Measurements from ENCODE around the gene NKX2-2.

Gene NKX2-2

GRCh38 chr20:21521596-21522480 lies 8.0 kb upstream of the NKX2-2 start:
- DNase-seq (ENCODE audit: low read depth) = no peak

- no peak for DNase-seq (ENCODE audit: low read depth)
These were observed 7.1 kb upstream of the NKX2-2 start for GRCh38 chr20:21520702-21521595.

DNA sequence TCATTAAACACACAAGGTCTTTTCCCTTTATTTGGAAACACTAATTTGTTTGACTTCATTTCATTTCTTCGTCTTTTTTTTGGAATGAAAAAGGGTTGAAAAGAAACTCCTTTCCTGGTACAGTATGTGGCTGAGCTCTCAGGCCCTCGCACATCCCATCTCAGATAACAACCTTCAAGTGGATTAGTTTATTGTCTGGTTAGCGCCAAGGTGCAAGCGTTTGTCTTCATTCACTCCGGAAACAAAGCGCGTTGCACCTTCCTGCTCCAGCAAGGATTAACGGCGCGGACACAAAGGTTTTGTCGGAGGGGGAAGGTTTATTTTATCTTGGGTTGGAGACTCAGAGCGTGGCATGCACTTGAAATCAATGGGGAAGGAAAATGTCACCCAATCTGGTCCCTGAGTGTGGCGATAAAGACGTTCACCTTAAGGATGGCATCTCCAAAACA lies 5.3 kb upstream of the NKX2-2 start:
- no peak for DNase-seq (ENCODE audit: low read depth)

DNA sequence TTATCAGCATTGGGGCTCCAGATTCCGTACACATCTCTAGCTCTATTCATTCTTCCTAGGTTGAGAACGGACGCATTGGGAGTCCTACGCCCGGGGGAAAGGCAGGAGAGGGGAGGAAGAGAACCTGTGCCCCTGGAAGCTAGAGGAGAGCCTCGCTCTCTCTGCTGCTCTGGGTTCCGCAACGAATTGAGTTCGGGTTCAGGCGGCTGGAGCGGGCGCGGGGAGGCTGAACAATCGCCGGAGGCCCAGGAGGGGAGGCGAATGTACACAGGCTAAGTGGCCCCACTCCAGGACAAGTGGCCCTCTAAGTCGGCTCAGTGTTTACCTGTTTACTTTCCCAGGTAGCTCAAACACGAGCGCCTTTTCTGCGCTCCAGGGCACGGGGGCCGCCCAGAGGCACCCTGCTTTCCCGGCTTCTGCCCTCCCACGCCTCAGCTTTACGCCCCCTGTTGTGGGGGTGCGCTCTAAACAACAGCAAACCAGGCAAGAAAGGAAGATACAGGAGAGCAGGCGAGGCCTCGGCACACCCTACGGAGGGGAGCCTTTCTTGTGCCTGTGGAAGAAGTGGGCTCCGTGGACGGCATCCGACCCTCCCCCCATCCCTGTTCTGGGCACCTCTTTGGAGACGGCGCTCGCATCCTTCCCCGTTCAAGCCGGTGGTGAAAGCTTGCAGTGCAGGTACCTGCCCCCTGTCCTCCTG lies 4.6 kb upstream of the NKX2-2 start:
- no peak for DNase-seq (ENCODE audit: low read depth)

- DNase-seq (ENCODE audit: low read depth) = no peak
These were observed 3.9 kb upstream of the NKX2-2 start for GRCh38 chr20:21517566-21518277.

- DNase-seq (ENCODE audit: low read depth) = no peak
These were observed 3.1 kb upstream of the NKX2-2 start for GRCh38 chr20:21516861-21517565.

DNA sequence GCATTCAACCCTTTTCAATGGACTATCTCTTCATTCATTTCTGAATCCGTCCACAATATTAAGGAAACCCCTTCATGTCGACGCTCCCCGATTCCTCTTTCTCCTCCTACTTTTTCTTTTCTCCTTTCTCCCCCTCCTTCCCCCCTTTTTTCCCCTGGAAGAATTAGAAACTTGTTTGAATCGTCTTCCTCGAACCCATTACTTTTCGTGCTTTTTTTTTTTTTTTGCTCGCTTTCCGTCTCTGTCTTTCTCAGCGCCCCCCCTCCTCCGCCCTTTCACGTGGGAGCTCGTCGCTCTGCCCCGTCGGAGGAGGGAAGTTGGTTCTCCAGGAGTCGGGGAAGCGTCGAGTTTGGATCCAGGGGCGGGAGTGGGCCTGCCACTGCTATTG lies 2.3 kb upstream of the NKX2-2 start:
- DNase-seq (ENCODE audit: low read depth) = no peak

DNA sequence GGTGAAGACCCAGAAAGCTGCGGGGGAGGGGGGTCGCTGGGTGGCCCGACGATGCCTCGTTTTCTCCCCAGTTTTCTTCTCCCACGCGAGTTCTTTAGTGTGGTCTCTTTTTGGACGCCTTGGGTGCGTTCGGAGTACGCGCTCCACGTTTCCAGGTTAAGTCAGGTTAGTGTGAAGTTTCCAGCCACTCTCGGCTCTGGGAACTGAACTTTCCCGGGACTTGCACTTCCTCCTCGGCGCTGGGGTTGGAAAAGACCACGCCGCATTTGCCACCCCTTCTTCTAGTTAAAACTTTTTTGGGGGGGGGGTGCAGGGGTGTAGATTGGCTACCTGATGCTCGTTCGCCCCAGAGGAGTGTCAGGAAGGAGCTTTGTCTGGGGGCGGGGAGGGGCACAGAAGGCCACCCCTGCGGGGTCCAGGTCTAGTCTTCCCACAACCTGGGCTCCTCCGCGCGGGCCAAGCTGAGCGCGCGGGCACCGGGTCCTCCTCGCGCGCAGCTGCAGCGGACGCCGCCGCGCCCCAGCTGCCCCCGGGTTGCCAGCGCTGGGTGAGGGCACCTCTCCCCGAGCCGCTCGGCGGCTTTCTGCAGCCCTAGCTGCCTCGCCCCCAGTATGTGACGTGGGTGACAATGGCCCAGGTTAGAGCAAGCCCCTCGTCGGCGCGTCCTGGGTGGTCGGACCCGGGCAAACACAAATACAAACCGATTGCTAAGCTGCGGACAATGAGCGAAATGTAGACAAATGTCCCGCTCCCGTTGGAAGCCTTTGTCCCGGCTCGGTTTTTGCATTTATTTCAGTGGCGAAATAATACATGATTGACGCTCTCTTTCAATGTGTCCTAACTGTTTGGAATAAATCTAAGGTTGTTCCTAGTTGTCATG lies 1.7 kb upstream of the NKX2-2 start:
- no peak for DNase-seq (ENCODE audit: low read depth)

- DNase-seq (ENCODE audit: low read depth) = no peak
These were observed 838 bp upstream of the NKX2-2 start for GRCh38 chr20:21514553-21515251.

DNA sequence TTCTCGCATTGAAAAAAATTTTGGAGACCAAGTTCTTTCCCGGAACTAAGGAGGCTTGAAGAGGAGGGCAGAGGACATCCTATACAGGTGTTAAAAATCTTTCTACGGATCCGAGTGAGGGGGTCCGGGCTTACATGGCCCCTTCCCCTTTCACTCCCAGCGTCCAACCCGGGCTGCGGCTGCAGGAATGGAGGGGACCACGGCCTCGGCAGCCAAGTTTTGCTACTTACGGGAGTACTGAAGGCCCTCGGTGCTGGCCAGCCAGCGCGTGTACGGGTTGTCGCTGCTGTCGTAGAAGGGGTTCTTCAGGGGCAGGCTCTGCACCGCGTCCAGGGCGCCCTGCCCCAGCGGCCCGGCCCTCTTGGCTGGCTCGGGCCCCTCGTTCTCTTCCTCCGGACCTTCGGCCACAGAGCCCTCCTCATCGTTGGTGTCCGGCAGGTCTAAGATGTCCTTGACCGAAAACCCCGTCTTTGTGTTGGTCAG lies 642 bp downstream of the NKX2-2 start:
- DNase-seq (ENCODE audit: low read depth) = no peak

- no peak for DNase-seq (ENCODE audit: low read depth)
These were observed 1.2 kb downstream of the NKX2-2 start for GRCh38 chr20:21512634-21513180.

- DNase-seq (ENCODE audit: low read depth) = no peak
These were observed 1.8 kb downstream of the NKX2-2 start for GRCh38 chr20:21511850-21512633.

DNA sequence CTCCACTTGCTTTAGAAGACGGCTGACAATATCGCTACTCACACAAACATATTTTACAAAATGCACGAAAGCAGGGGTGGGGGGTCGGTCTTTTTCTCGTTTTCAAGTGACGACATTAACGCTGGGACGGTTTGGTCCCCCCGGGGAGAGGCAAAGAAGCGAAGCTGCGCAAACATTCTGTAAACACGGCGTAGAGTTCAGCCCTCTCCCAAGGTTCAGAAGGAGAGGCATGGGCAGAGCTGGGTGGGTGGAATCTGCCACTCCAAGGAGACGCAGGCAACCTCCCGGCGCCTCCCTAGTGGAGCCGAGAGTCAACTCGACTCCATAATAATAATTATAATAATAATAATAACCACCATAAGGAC lies 2.4 kb downstream of the NKX2-2 start:
- DNase-seq (ENCODE audit: low read depth) = no peak

DNA sequence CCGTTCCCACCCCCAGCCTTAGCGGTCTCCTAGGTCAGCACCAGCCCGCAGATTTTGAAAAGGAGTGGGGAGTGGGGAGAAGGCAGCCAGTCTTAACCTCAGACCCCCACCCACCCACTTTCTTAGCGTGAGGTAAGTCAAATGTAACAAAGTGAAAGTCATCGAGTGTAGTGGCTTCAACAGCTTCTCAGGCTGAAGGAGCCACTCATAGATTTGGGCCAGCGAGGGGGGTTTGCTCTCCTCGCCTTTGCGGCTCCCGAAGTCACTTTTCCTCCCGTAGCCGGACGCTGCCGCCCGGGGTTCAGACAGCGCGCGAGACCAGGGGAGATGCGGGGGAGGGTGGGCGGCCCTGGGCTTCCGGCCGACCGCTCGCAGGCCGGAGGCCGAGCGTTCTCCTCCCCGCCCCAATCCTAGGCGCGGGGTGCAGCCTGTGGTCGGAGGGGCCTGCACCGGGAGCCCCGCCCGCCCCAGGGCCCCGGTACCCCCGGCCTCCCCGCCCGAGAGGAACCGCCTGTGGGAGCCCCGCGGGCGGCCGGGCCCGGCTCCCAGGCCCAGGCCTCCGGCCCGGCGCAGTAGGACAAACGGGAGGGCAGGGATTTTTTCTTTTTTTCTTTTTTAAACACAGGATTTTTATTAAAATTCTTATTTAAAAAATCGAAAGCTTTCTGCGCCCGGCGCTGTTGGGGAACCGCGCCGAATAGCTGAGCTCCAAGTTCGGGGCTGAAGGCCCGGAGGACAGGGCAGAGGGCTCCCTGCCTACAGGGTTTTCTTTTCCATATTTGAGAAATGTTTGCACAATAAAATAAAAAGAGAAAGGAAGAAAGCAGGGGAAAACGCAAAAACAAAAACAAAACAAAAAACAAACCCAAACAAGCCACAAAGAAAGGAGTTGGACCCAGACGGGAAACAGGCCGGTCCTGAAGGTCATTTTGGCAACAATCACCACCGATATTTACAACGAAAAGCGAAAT lies 3.2 kb downstream of the NKX2-2 start:
- no peak for DNase-seq (ENCODE audit: low read depth)

DNA sequence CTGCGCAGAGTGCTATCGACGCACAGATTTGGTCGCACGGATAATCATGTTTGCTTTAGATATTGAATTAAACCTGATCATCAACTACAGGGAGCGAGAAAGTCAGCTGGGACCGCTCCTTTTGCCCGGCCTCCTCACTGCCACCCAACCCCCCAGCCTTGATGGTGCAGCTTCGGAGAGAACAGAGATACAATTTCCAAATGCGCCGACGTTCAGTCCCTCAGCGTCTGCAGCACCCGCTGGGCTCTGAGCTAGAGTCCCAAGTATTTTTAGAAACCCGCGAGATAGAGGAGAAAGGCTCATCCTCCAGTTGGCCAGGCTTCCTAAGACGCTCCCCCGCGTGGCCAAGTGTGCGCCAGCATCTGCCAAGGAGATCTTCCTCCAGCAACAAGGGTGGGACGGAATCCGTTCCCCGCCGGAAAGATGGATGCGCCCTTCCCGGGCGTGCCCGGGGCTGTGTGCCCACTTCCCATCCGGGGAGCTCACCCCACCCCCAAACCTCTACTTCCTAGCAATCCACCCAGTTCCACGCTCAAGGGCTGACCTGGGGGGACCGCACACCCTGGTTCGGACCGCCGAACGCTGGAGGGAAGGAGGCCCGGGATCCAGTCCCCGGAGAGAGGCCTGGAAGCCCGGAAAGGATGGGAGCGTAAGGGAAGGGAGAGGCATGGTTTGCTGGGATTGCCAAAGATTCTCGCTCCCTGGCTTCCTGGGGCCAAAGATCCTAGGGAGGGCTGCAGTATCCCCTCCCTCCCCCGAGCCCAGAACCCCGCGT lies 4.1 kb downstream of the NKX2-2 start:
- DNase-seq (ENCODE audit: low read depth) = no peak

- no peak for DNase-seq (ENCODE audit: low read depth)
These were observed 4.7 kb downstream of the NKX2-2 start for GRCh38 chr20:21509079-21509596.
